Suprapubic skin (tissue), 4 donors: ENCODE measurements around the gene NABP1. TPM values are rescaled to one million over a fixed set of nuclear protein-coding genes. Genes with fewer than 3 reads are reported as not detected.

ENCODE experiments used
- DNase-seq, 2 donors: peaks; one replicate each; pipeline ENCODE4 v3.0.0-alpha.2; 2019; ENCODE audit warnings: low spot score in 2 of 2
- H3K27ac ChIP-seq: fragments of 200-600 bp; sonication (generic); one replicate; pipeline ENCODE4 v1.5.1; 2019
- H3K27me3 ChIP-seq: fragments of 200-600 bp; sonication (generic); one replicate; pipeline ENCODE4 v1.5.1; 2019
- H3K36me3 ChIP-seq: fragments of 200-600 bp; sonication (generic); one replicate; pipeline ENCODE4 v1.5.1; 2019
- H3K4me1 ChIP-seq: fragments of 200-600 bp; sonication (generic); one replicate; pipeline ENCODE4 v1.5.1; 2019
- H3K4me3 ChIP-seq: fragments of 200-600 bp; sonication (generic); one replicate; pipeline ENCODE4 v1.5.1; 2019; ENCODE audit warnings: mild to moderate bottlenecking
- H3K9me3 ChIP-seq: fragments of 200-600 bp; sonication (generic); one replicate; pipeline ENCODE4 v1.5.1; 2019
- EP300 ChIP-seq: sonication (generic); formaldehyde crosslinking; IDR thresholded peaks from one replicate; pipeline ENCODE4 v1.6.1; 2017; ENCODE audit warnings: antibody characterized with exemption
- POLR2A ChIP-seq, 2 donors: fragments of 450-650 bp; IDR thresholded peaks; one replicate each; pipeline ENCODE4 v1.6.1; 2017; ENCODE audit warnings: antibody characterized with exemption in 2 of 2, mild to moderate bottlenecking in 2 of 2, moderate library complexity in 2 of 2
- POLR2AphosphoS5 ChIP-seq, 3 donors: sonication (generic); formaldehyde crosslinking; IDR thresholded peaks; one replicate each; pipeline ENCODE4 v1.6.1; 2017; ENCODE audit warnings: antibody characterized with exemption in 3 of 3
- WGBS: methylation state at CpG from one replicate; pipeline ENCODE4 v1.1.5; 2018; 5-methylcytosine and 5-hydroxymethylcytosine counted together
- total RNA-seq, 4 donors: library from RNA; depleted of rRNA; stranded (reverse); fragments of >200 nt; gene quantifications; one replicate each; pipeline ENCODE4 v1.1.0, GENCODE V29; 2016
- TF ChIP-seq, protein P1 (sequence below), 2 donors: fragments of 200-600 bp in 1 of 2; fragments of 450-650 bp in 1 of 2; sonication (generic) in 1 of 2; IDR thresholded peaks; one replicate each; pipeline ENCODE4 v1.5.1; 2016 to 2019; ENCODE audit warnings: antibody characterized with exemption in 2 of 2, mild to moderate bottlenecking in 1 of 2, moderate library complexity in 1 of 2

The NABP1 gene
- total RNA-seq, 4 donors from 2014 or later, result 6.3 to 33.6 (median 16.1) TPM

GRCh38 chr2:191666732-191667131, 11.2 kb upstream of the NABP1 start:
- Histone ChIP-seq H3K4me1 (no peaks in the 10 kb centered on the region), H3K27me3 (no peaks in the 10 kb centered on the region), H3K36me3 (no peaks in the 10 kb centered on the region), H3K9me3 (no peaks in the 10 kb centered on the region), H3K4me3 (no peak overlapping the region), H3K27ac (no peak overlapping the region)
- DNase-seq, result no peak
- WGBS, result 59% methylated on average over 3 of the region's 3 CpGs
- TF ChIP-seq, protein P1, sequence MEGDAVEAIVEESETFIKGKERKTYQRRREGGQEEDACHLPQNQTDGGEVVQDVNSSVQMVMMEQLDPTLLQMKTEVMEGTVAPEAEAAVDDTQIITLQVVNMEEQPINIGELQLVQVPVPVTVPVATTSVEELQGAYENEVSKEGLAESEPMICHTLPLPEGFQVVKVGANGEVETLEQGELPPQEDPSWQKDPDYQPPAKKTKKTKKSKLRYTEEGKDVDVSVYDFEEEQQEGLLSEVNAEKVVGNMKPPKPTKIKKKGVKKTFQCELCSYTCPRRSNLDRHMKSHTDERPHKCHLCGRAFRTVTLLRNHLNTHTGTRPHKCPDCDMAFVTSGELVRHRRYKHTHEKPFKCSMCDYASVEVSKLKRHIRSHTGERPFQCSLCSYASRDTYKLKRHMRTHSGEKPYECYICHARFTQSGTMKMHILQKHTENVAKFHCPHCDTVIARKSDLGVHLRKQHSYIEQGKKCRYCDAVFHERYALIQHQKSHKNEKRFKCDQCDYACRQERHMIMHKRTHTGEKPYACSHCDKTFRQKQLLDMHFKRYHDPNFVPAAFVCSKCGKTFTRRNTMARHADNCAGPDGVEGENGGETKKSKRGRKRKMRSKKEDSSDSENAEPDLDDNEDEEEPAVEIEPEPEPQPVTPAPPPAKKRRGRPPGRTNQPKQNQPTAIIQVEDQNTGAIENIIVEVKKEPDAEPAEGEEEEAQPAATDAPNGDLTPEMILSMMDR (IDR thresholded peaks at IDR 0.05), result no peak
- no peak for TF ChIP-seq POLR2A (IDR thresholded peaks at IDR 0.05)
- no peak for TF ChIP-seq POLR2AphosphoS5 (IDR thresholded peaks at IDR 0.05)
- no peak for TF ChIP-seq EP300

- H3K4me1 ChIP-seq, result no peaks in the 10 kb centered on the region
- H3K27ac ChIP-seq, result no peak overlapping the region
- no peaks in the 10 kb centered on the region for H3K27me3 ChIP-seq
- H3K9me3 ChIP-seq, result no peaks in the 10 kb centered on the region
- no peak overlapping the region for H3K4me3 ChIP-seq
- no peak for DNase-seq
- no peaks in the 10 kb centered on the region for H3K36me3 ChIP-seq
- TF ChIP-seq POLR2A (IDR thresholded peaks at IDR 0.05) (no peak), POLR2AphosphoS5 (IDR thresholded peaks at IDR 0.05) (no peak), EP300 (no peak)
- TF ChIP-seq, protein P1 (IDR thresholded peaks at IDR 0.05), result no peak
Observed at GRCh38 chr2:191670076-191670475, 7.9 kb upstream of the NABP1 start.

- no peaks in the 10 kb centered on the region for H3K9me3 ChIP-seq
- TF ChIP-seq POLR2A (IDR thresholded peaks at IDR 0.05) (no peak), EP300 (no peak), POLR2AphosphoS5 (IDR thresholded peaks at IDR 0.05) (no peak)
- TF ChIP-seq, protein P1 (IDR thresholded peaks at IDR 0.05), result no peak
- H3K4me3 ChIP-seq, result no peak overlapping the region
- no peaks in the 10 kb centered on the region for H3K36me3 ChIP-seq
- H3K27ac ChIP-seq, result no peak overlapping the region
- DNase-seq, result no peak
- no peaks in the 10 kb centered on the region for H3K27me3 ChIP-seq
- peaks cover 1% of the 10 kb centered on the region for H3K4me1 ChIP-seq
Observed at GRCh38 chr2:191670787-191671186, 7.1 kb upstream of the NABP1 start.

DNA sequence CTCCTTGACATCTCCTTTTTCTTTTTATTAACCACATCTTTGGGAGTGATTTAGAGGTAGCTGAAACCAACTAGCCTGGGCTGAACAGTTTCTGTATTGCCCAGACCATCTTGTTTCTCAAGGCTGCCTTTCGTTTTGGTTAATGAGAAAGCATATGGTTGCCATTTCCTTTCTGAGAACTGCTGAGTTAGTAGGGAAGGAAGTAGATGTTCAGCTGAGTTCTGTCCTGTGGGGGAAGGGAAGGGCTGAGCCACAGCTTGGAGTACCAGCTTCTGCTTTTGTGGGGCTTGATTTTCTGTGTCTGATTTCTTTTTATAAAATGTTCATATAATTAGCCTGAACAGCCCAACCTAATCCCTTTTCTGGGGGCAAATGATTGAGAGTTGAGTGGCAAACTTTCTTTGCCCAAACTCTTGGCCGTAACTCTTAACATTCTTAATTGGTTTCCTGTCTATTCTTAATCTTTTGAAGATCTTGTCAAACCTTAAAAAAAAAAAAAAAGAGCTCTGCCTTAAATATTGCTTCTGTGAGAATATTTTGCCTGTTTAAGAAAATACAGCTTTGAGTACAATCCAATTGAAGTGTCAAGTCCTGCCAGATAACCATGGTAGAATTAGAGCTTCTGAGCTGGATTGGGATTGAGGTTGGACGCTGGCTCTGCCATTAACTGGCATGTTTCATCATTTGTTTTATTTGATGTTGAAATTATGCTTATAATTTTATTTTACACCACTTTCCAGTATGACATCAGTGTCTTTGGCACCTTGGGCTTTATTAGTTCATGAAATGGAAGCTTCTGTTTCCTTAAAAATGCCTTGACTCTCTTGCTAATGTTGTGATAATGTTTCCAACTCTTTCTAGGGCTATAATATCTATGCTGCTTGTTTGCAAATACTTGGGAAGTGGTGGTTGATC, 1.9 kb upstream of the NABP1 start:
- peak in 1 of 2 donors; percentile 61 for DNase-seq
- WGBS, result 53% methylated on average over 3 of the region's 3 CpGs
- Histone ChIP-seq H3K4me3 (no peak overlapping the region), H3K9me3 (no peaks in the 10 kb centered on the region), H3K4me1 (peaks cover 31% of the 10 kb centered on the region), H3K27ac (peak overlapping the region; percentile 94), H3K27me3 (no peaks in the 10 kb centered on the region), H3K36me3 (no peaks in the 10 kb centered on the region)
- TF ChIP-seq POLR2AphosphoS5 (IDR thresholded peaks at IDR 0.05) (no peak), EP300 (no peak), POLR2A (IDR thresholded peaks at IDR 0.05) (no peak)
- TF ChIP-seq, protein P1 (IDR thresholded peaks at IDR 0.05), result no peak

- Histone ChIP-seq H3K4me1 (peaks cover 39% of the 10 kb centered on the region), H3K4me3 (peak overlapping the region; percentile 77), H3K27me3 (no peaks in the 10 kb centered on the region), H3K27ac (peak overlapping the region; percentile 94), H3K36me3 (no peaks in the 10 kb centered on the region), H3K9me3 (no peaks in the 10 kb centered on the region)
- 28% methylated on average over 8 of the region's 8 CpGs for WGBS
- TF ChIP-seq POLR2AphosphoS5 (IDR thresholded peaks at IDR 0.05) (no peak), EP300 (no peak)
- no peak for DNase-seq
Observed at GRCh38 chr2:191676790-191677645, 918 bp upstream of the NABP1 start.
